GM12872 (cell line): Measurements from ENCODE around the gene RHBDD1.

ENCODE experiments used
- TF ChIP-seq, protein P1 (sequence below): IDR thresholded peaks from 3 replicates; pipeline ENCODE4 v1.5.1; 2011; ENCODE audit warnings: low read depth, mild to moderate bottlenecking, low read length, moderate library complexity; ENCODE audit not compliant: insufficient read depth

The RHBDD1 gene

DNA sequence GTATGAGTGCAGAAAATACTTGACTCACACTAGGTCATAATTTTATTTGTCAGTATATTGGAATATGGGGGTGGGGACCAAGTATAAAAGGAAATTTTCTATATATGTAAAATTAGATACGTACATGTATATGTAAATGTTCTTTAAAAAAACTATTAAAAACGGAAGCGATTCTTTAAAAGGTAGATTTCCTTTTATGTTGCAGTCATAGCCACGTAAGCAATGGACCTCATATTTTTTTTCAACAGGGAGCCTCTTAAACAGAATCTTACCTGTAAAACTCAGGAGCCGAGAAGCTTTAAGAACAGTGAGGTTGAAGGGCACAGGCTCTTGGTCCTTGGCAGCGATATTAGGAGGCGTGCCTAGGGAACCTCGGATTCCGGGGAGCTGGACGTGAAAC, 3.3 kb downstream of the RHBDD1 start:
- TF ChIP-seq, protein P1, sequence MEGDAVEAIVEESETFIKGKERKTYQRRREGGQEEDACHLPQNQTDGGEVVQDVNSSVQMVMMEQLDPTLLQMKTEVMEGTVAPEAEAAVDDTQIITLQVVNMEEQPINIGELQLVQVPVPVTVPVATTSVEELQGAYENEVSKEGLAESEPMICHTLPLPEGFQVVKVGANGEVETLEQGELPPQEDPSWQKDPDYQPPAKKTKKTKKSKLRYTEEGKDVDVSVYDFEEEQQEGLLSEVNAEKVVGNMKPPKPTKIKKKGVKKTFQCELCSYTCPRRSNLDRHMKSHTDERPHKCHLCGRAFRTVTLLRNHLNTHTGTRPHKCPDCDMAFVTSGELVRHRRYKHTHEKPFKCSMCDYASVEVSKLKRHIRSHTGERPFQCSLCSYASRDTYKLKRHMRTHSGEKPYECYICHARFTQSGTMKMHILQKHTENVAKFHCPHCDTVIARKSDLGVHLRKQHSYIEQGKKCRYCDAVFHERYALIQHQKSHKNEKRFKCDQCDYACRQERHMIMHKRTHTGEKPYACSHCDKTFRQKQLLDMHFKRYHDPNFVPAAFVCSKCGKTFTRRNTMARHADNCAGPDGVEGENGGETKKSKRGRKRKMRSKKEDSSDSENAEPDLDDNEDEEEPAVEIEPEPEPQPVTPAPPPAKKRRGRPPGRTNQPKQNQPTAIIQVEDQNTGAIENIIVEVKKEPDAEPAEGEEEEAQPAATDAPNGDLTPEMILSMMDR, result no peak

DNA sequence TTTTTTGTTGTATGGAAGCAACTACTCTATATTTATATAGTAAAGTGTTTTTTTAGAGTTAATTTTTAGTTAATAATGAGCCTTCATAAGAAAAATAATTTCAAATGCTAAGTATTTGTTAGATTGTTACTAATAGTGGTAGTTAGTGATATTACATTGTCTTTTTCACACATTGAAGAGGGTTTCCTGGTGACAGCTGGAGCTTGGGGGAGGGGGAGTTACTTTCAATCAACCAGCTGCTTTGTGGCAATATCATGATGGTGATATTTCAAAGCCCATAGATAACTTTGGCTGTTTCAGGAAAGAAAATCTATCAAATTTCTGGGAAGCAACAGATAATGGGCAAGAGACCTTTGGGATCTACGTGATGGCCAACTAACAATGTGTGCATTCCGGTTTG, 4.1 kb downstream of the RHBDD1 start:
- TF ChIP-seq, protein P1, result no peak

DNA sequence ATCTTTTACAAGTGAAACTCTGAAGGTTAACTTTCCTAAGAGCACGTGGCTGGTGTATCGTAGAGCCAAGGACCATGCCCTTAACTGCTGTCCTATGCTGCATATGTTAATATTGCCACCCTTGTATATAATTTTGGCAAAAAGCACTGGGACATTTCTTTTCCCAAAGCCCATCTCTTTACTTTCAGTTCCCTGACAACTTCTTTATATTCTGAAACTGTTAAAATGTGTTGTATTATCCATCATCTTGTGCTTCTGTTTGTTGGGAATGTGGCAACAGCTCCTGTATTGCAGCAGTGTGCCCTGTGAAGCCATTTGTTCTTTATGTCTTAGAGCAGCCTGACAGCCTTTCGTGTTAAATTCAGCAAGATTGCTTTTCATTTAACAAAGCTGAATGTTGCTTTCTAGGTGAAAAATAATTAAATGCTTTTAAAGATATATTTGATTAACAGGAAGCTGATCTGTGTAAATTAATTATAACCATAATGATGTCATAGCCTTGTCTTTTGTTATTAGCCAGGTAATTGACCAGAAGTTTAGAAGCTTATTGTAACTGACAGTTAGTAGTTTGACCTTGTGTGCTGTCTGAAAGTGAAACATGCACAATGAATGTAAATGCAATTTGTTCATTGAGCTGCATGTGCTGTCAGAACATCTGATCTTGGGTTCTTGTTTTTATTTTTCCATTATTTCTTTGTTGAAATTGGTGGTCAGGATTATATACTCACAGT, 9.7 kb downstream of the RHBDD1 start:
- TF ChIP-seq, protein P1, result no peak

DNA sequence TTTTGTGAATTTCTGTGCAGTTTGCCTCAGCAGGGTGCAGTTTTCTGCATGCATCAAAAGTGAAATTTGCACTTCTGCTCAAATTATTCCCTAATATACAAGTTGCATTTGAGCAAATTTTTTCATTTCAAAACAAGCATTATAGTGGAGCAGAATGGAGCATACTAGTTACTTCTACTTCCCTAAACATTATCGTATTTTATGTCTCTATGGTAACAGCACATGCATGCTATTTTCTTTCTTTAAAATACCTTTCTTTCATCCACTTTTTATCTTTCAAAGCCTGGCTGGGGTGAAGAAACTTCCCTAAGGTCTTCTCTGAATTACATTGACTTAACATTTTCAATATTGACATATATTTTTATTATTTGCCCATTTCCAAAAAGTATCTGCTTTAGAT, 11.2 kb downstream of the RHBDD1 start:
- TF ChIP-seq, protein P1, result no peak

DNA sequence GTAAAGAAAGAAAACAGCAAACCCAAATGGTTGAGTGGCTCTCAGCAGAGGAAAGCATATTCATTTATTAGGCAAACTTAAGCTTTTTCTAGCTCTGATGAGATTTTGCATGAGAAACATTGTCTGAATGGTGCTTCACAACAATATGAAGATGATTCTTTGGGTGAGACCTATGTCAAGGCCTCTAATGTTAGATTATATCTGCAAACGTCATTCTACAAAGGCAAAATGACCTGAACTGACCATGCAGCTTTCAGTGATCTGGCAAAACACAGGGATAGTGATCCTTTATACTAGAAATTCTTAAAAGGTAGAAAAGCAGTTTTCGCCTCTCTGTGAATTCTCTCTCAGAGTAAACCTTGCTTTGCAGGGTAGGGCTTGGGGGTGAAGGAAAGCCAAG, 11.7 kb downstream of the RHBDD1 start:
- TF ChIP-seq, protein P1, result no peak

DNA sequence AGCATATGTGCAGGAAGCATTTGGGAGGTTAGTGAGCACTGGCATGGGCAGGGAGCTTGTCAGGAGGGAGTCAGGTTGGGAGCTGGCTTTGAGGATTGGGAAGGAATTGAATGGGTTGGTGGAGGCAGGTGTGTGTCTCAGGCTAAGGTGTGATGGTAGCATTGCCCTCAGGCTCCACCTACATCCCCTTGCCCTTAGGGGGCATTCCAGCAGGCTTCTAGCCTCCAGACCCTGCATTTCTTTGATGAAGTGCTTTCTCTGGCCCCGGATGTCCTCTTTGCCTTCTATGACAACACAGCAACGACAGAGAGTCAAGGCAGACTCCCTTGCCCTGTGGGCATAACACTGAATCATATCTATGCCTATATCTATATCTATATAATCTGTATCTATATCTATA, 13.5 kb downstream of the RHBDD1 start:
- TF ChIP-seq, protein P1, result no peak

DNA sequence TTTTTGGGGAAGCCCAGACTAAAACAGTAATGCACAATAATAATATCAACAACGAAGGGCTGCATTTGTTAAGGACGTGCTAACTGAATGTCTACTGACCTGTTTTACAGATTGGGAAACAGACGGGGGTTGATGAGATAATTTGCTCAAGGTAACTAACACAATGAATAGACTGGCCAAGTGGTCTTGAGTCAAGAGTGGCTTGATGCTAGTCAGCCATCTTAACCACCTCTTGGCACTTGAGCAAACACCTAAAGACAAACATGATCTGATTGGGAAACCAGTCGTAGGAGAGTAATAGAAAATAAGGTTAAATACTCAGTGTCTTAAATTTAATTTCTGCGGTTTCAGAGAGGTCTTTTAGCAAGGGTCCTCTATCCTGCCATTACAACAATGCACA, 14.2 kb downstream of the RHBDD1 start:
- TF ChIP-seq, protein P1, result no peak
